GM08714 (cell line): Measurements from ENCODE around the gene TNFRSF19.

Experiments used
- H3K4me3 ChIP-seq: fragments of 200-500 bp; sonication (Bioruptor generic); 2 replicates; pipeline ENCODE4 v1.5.1; 2014; ENCODE audit warnings: mild to moderate bottlenecking, low read length, inconsistent platforms
- ZNF274 ChIP-seq: IDR thresholded peaks from 2 replicates; pipeline ENCODE4 v1.6.1; 2012; ENCODE audit warnings: mild to moderate bottlenecking, low read depth, low read length

The TNFRSF19 gene

GRCh38 chr13:23699271-23699670, 129.1 kb downstream of the TNFRSF19 start:
- TF ChIP-seq ZNF274: no peak
- no peak overlapping the region for H3K4me3 ChIP-seq

DNA sequence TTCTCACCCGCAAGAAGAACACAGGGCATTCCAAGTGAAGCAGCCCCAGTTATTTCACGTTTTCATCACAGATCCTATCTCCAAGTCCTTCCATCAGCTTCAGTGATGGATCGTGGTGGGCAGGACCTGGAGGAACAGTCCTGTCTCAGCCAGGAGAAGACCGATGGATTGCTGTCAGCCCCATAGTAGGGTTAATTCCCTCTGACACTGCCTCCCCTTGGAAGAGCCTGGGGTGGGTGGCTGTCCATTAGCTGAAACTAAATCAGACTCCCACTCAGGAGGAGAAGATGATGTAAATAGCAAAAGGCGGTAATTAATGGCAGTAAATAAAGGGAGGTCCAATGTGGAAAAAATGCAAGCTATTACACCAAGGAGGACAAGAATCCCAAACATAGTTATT, 131.0 kb downstream of the TNFRSF19 start:
- H3K4me3 ChIP-seq: no peak overlapping the region
- no peak for TF ChIP-seq ZNF274

GRCh38 chr13:23701636-23702035, 131.4 kb downstream of the TNFRSF19 start:
- no peak overlapping the region for H3K4me3 ChIP-seq
- TF ChIP-seq ZNF274: no peak

DNA sequence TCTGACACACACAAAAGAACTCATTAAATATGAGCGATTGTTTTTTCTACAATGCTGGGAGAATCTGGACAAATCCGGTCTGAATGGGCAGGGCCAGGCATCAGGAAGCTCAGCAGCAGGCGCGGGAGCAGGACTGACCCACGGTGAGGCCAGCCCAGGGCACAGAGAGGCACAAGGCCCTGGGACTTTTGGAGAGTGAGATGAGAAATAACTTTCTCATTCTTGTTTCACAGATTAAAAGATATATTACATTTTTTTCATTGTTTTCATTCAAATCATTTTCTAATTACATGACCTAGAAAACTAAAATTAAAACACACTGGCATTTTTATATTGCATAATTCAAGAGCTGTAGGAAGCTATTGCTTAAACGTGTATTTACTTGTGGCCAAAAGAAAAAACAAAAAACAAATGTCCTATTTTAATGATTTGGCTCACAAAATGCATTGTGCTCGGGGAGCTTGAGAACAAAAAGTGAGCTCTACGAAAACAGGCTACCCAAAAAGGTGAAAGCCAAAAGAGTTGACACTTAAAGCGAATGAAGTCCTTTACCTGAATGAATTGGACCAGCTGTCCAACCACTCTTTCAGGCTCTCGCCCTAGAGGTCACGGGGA, 133.1 kb downstream of the TNFRSF19 start:
- H3K4me3 ChIP-seq: no peak overlapping the region
- TF ChIP-seq ZNF274: no peak

DNA sequence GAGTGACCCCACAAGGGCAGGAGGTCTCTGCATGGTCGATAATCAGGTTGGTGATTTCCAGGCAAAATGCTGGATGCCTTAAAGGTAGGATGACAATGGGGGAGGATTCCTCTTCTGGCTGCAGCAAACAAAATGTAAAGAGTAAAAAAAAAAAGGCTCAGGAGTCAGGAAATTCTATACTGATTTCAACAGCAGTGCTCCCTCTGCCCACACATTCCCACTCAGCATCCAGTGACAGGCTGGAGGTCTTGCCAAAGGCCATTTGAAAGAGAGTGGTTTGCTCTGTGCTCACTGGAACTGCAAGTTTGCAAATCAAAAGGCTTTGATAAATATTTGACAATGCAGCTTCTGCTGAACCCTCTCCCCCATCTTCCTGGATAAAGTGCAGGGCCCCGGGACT, 135.4 kb downstream of the TNFRSF19 start:
- TF ChIP-seq ZNF274: no peak

GRCh38 chr13:23707674-23708073, 137.5 kb downstream of the TNFRSF19 start:
- no peak overlapping the region for H3K4me3 ChIP-seq
- TF ChIP-seq ZNF274: no peak

More for the DNA sequence above, 135.4 kb downstream of the TNFRSF19 start:
- H3K4me3 ChIP-seq: no peak overlapping the region

DNA sequence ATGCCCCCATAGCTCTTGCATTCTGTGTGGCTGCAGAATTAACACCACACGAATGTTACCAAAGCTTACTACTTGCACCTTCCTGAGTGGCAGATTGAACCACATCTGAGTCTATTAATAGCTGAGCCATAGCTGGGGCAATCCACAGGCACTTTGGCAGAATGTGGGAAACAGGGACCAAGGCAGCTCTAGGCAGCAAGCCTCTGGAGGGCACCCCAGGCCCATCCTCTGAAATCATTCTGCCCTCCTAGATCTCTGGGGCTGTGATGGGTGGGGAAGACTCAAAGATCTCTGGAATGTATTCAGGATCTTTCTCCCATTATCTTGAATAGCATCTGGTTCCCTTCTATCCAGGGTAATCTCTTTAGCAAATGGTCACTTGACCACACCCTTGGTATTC, 139.3 kb downstream of the TNFRSF19 start:
- H3K4me3 ChIP-seq: no peak overlapping the region
- TF ChIP-seq ZNF274: no peak

DNA sequence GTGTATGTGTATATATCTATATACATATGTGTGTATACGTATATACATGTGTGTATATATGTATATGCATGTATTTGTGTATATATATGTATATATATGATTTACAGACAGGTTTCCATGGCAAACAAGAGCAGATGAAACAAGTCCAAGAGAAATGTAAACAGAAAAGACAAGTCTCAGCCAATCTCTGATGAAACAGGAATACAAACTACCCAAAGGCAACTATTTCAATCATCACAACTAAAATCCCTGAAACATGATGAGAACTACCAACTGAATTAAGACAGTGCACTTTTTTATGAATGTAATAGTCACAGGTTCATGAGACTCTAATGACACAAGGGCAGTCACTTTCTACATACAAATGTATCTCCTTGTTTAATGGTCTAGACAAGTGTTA, 140.2 kb downstream of the TNFRSF19 start:
- H3K4me3 ChIP-seq: no peak overlapping the region
- no peak for TF ChIP-seq ZNF274

DNA sequence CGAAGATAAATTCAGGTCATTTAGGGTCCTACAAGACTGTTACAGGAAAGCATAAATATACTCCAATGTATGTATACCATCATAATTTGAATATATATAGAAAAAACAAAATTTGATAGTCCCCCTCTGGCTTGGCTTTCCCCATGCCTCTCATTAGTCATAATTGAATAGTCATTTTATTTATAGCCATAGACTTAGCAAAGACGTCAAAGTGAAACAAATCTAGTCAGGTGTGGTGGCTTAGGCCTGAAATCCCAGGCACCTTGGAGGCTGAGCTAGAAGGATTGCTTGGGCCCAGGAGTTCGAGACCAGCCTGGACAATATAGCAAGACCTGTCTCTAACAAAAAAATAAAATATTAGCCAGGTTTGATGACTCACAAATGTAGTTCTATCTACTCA, 141.1 kb downstream of the TNFRSF19 start:
- H3K4me3 ChIP-seq: no peak overlapping the region
- no peak for TF ChIP-seq ZNF274

DNA sequence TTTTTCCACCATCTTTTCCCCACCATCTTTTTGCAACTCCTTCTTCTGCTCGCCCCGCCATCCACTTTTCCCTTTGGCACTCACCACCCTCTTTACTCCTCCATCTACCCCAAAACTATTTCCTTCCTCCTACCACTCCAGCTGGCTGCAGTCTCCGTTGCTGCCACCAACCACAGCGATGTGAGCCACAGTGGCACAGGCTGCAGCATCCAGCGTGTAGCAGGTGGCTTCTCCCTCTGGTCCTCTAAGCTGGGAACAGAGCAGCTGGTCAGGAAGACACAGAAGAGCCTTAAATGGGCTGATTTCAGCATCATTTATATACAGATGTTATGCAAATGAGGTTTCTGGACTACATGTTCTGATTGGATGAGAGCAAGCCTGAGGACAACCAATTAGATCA, 144.5 kb downstream of the TNFRSF19 start:
- H3K4me3 ChIP-seq: no peak overlapping the region
- TF ChIP-seq ZNF274: no peak

- TF ChIP-seq ZNF274: no peak
- no peak overlapping the region for H3K4me3 ChIP-seq
Measured at GRCh38 chr13:23715092-23715761, 145.0 kb downstream of the TNFRSF19 start.

GRCh38 chr13:23715762-23716235, 145.6 kb downstream of the TNFRSF19 start:
- TF ChIP-seq ZNF274: no peak
- no peak overlapping the region for H3K4me3 ChIP-seq

DNA sequence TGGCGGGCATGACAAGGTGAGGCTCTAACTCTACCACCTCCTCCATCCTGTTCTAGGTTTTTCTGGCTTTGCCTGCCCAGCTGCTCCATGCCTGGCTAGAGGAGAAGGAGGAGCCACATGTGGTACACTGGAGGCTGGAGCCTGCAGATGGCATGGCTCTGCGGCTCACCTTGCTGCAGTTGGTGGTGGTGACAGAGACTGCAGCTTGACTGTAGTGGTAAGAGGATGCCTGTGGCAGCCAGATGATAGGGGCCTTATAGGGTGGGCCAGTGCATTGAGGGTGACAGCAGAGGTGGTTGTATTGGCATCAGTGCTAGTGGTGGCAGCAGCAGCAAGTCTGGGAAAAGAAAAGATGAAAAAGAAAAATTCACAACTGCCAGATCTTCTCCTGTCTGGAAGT, 146.2 kb downstream of the TNFRSF19 start:
- no peak overlapping the region for H3K4me3 ChIP-seq
- TF ChIP-seq ZNF274: no peak

- no peak overlapping the region for H3K4me3 ChIP-seq
- no peak for TF ChIP-seq ZNF274
Measured at GRCh38 chr13:23718996-23719395, 148.8 kb downstream of the TNFRSF19 start.

- no peak for TF ChIP-seq ZNF274
- H3K4me3 ChIP-seq: no peak overlapping the region
Measured at GRCh38 chr13:23722726-23723453, 152.7 kb downstream of the TNFRSF19 start.
